GM21367 (cell line): ENCODE measurements around the gene NRXN3.
"Not testable (repeated sequence)": the region's sequence is repeated elsewhere in the genome, so short reads cannot be mapped to it uniquely, and the experiment has no call there.

Source experiments
- ATAC-seq: cut with Tn5 transposase; IDR thresholded peaks from one replicate; pipeline ENCODE4 v1.9.1; 2021; ENCODE audit not compliant: unreplicated experiment

The NRXN3 gene

GRCh38 chr14:78566026-78566858, 396.1 kb downstream of the NRXN3 start:
- ATAC-seq, result peak; percentile 90

GRCh38 chr14:78566859-78567172, 396.6 kb downstream of the NRXN3 start:
- no peak for ATAC-seq

- no peak for ATAC-seq
These were observed 397.2 kb downstream of the NRXN3 start for GRCh38 chr14:78567343-78567742.

- ATAC-seq, result not testable (repeated sequence)
These were observed 403.6 kb downstream of the NRXN3 start for GRCh38 chr14:78573736-78574135.

- ATAC-seq, result no peak
These were observed 406.4 kb downstream of the NRXN3 start for GRCh38 chr14:78576437-78577166.

GRCh38 chr14:78581229-78581628, 411.1 kb downstream of the NRXN3 start:
- no peak for ATAC-seq

GRCh38 chr14:78586681-78587080, 416.5 kb downstream of the NRXN3 start:
- no peak for ATAC-seq

GRCh38 chr14:78588906-78589305, 418.7 kb downstream of the NRXN3 start:
- ATAC-seq, result no peak

- no peak for ATAC-seq
These were observed 422.5 kb downstream of the NRXN3 start for GRCh38 chr14:78592616-78593219.

GRCh38 chr14:78593949-78594348, 423.8 kb downstream of the NRXN3 start:
- no peak for ATAC-seq

GRCh38 chr14:78595797-78596196, 425.6 kb downstream of the NRXN3 start:
- no peak for ATAC-seq

GRCh38 chr14:78598046-78598920, 428.1 kb downstream of the NRXN3 start:
- peak; percentile 91 for ATAC-seq

- ATAC-seq, result no peak
These were observed 435.0 kb downstream of the NRXN3 start for GRCh38 chr14:78605025-78605762.

GRCh38 chr14:78605897-78606500, 435.8 kb downstream of the NRXN3 start:
- no peak for ATAC-seq

GRCh38 chr14:78608998-78609787, 439.0 kb downstream of the NRXN3 start:
- no peak for ATAC-seq

- ATAC-seq, result no peak
These were observed 440.8 kb downstream of the NRXN3 start for GRCh38 chr14:78610994-78611393.

GRCh38 chr14:78611796-78612571, 441.8 kb downstream of the NRXN3 start:
- ATAC-seq, result no peak

GRCh38 chr14:78612666-78613065, 442.5 kb downstream of the NRXN3 start:
- ATAC-seq, result no peak
